Transverse colon (tissue), 3 donors: ENCODE results near the gene IRX3.

Experiments
- POLR2A ChIP-seq: fragments of 450-650 bp; IDR thresholded peaks from one replicate; pipeline ENCODE4 v1.6.1; 2016; ENCODE audit warnings: antibody characterized with exemption, mild to moderate bottlenecking, moderate library complexity
- TF ChIP-seq, protein P1 (sequence below), 5 experiments: fragments of 200-600 bp in 3 of 5; fragments of 450-650 bp in 2 of 5; sonication (generic) in 3 of 5; IDR thresholded peaks; 1 replicate in 2 of 5; 2 replicates in 3 of 5; pipeline ENCODE4 v1.5.1; 2016 to 2017; ENCODE audit warnings: antibody characterized with exemption in 5 of 5, inconsistent platforms in 3 of 5, mild to moderate bottlenecking in 2 of 5, moderate library complexity in 1 of 5

GRCh38 chr16:54289945-54290832, 3.6 kb upstream of the IRX3 start:
- TF ChIP-seq, protein P1, sequence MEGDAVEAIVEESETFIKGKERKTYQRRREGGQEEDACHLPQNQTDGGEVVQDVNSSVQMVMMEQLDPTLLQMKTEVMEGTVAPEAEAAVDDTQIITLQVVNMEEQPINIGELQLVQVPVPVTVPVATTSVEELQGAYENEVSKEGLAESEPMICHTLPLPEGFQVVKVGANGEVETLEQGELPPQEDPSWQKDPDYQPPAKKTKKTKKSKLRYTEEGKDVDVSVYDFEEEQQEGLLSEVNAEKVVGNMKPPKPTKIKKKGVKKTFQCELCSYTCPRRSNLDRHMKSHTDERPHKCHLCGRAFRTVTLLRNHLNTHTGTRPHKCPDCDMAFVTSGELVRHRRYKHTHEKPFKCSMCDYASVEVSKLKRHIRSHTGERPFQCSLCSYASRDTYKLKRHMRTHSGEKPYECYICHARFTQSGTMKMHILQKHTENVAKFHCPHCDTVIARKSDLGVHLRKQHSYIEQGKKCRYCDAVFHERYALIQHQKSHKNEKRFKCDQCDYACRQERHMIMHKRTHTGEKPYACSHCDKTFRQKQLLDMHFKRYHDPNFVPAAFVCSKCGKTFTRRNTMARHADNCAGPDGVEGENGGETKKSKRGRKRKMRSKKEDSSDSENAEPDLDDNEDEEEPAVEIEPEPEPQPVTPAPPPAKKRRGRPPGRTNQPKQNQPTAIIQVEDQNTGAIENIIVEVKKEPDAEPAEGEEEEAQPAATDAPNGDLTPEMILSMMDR (IDR thresholded peaks at IDR 0.05): no peak
- no peak for TF ChIP-seq POLR2A
